Measurements from ENCODE around the gene PEAK1. TPM values are rescaled to one million over a fixed set of nuclear protein-coding genes. Genes with fewer than 3 reads are reported as not detected.

The PEAK1 gene
- total and polyA plus RNA-seq, 2 donors (not counting 3 experiments of a cell fraction or from before 2014, with no cell fraction given) = 17.9 to 91.9 TPM

DNA sequence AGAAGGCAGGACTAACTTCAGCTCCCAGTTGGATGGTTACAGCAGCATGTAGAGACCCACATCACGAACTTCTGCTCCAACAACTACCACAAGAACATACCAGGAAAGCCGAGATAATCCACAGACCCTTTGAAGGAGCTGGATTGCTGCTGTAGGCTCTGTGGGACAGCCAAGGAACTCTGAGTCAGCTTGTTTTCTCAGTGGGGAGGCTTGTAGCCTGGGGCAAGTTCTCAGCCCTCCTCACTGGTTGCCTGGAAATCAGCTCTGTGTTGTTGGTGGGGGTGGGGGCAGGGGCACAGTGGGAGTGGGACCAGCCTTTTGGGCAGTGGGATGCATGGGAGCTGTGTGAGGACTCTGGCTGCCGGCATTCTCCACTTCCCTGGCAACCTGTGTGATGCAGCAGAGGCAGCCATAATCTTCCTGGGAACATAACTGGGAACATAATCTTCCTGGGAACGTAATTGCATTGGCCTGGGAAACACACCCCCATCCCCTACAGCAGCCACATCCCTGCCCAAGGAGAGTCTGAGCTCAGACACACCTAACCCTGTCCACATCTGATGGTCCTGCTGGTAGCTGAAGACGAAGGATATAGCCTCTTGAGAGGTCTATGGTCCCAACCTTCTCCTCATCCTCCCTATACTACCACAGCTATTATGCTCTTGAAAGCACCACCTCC lies 153.1 kb downstream of the PEAK1 start:
- Histone ChIP-seq H3K4me2 (ENCODE audit: insufficient read depth, low read length) (no peak overlapping the region), H3K36me3 (ENCODE audit: control insufficient read depth in 2 of 2, extremely low read depth in 1 of 2, insufficient read depth in 2 of 2, low read length in 2 of 2) (no peaks in the 10 kb centered on the region), H3K27ac (ENCODE audit: insufficient read depth, low read depth, low read length) (no peak overlapping the region), H3K27me3 (ENCODE audit: control insufficient read depth in 2 of 2, insufficient read depth in 2 of 2, low read length in 2 of 2) (no peaks in the 10 kb centered on the region), H3K9me1 (replicated peaks; ENCODE audit: control insufficient read depth, extremely low read depth, insufficient read depth, low read length) (no peaks in the 10 kb centered on the region), H3K9ac (replicated peaks; ENCODE audit: extremely low read depth, insufficient read depth, low read length) (no peak overlapping the region), H3K79me2 (ENCODE audit: control insufficient read depth, insufficient read depth, low read length) (peaks cover 9% of the 10 kb centered on the region), H4K20me1 (replicated peaks; ENCODE audit: control insufficient read depth, extremely low read depth, insufficient read depth, low read length) (no peaks in the 10 kb centered on the region), H3K4me1 (ENCODE audit: control insufficient read depth, extremely low read depth, insufficient read depth, low read length) (no peaks in the 10 kb centered on the region), H3K9me3 (replicated peaks; ENCODE audit: control insufficient read depth, insufficient read depth, low read length) (no peaks in the 10 kb centered on the region), H3K4me3 (replicated peaks in 1 of 3; ENCODE audit: insufficient read depth in 1 of 3, low read depth in 1 of 3, low read length in 3 of 3) (no peak overlapping the region), H2AFZ (ENCODE audit: low read depth, low read length) (no peak overlapping the region)
- no peak for DNase-seq (ENCODE audit: low read depth, low spot score)
- no peak for FAIRE-seq
- TF ChIP-seq, protein P1, sequence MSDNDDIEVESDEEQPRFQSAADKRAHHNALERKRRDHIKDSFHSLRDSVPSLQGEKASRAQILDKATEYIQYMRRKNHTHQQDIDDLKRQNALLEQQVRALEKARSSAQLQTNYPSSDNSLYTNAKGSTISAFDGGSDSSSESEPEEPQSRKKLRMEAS (IDR thresholded peaks at IDR 0.05; ENCODE audit: insufficient read depth, insufficient read length) = no peak
- TF ChIP-seq JUN (IDR thresholded peaks at IDR 0.05; ENCODE audit: borderline replicate concordance, insufficient read depth, insufficient read length, low read depth) (no peak), POLR2AphosphoS5 (IDR thresholded peaks at IDR 0.05; ENCODE audit: insufficient read depth, low read depth, low read length) (no peak), GATA2 (IDR thresholded peaks at IDR 0.05; ENCODE audit: insufficient read depth, insufficient read length, low read depth, low read length) (no peak), FOS (IDR thresholded peaks at IDR 0.05; ENCODE audit: borderline replicate concordance, insufficient read depth, low read length) (no peak), MYC (IDR thresholded peaks at IDR 0.05; ENCODE audit: low read depth, low read length) (no peak), POLR2A (IDR thresholded peaks at IDR 0.05; ENCODE audit: low read depth, low read length) (no peak), EZH2 (IDR thresholded peaks at IDR 0.05; ENCODE audit: borderline replicate concordance, low read depth, low read length, severe bottlenecking) (no peak)
- TF ChIP-seq, protein P2, sequence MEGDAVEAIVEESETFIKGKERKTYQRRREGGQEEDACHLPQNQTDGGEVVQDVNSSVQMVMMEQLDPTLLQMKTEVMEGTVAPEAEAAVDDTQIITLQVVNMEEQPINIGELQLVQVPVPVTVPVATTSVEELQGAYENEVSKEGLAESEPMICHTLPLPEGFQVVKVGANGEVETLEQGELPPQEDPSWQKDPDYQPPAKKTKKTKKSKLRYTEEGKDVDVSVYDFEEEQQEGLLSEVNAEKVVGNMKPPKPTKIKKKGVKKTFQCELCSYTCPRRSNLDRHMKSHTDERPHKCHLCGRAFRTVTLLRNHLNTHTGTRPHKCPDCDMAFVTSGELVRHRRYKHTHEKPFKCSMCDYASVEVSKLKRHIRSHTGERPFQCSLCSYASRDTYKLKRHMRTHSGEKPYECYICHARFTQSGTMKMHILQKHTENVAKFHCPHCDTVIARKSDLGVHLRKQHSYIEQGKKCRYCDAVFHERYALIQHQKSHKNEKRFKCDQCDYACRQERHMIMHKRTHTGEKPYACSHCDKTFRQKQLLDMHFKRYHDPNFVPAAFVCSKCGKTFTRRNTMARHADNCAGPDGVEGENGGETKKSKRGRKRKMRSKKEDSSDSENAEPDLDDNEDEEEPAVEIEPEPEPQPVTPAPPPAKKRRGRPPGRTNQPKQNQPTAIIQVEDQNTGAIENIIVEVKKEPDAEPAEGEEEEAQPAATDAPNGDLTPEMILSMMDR (IDR thresholded peaks at IDR 0.05; ENCODE audit: extremely low read depth in 1 of 2, insufficient read depth in 1 of 2, low read depth in 1 of 2, low read length in 2 of 2) = no peak
- ChIA-PET POLR2A (no interaction called here), CTCF (interaction anchor here (0.6 to 1.0 kb wide), 2 partner anchors 276 to 760 kb away, joined by 3 read pairs; no protein-coding TSS in a partner anchor)
- dilution Hi-C loops (cut with MboI; ENCODE audit: extremely low pct_ligation_motif_present, low sequenced_read_pairs) = no loop called here
- intact Hi-C loops (cut with micrococcal nuclease) = no loop called here
- BruUV-seq (replicated peaks) = no TSS peak
